Measurements from ENCODE around the gene QSER1.

DNA sequence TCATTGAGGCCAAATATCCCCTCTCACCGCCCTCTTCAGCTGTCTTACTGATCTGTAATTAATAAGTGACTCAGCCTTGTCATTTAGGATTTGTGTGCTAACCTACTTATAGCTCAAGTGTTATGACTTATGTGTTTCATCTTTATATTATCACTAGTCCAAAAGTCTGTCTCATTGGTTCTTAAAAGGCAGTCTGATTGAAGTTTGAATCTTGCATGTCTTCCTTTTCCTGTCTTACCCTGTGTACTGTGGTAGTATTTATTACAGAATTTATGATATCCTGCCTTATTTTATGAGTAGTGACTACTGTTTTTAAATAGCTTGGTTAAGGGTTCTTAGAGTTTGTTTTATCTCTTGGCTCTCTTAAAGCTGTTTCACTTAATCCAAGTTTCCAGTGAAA is 129.3 kb downstream of the QSER1 start:
- TF ChIP-seq, protein P1, sequence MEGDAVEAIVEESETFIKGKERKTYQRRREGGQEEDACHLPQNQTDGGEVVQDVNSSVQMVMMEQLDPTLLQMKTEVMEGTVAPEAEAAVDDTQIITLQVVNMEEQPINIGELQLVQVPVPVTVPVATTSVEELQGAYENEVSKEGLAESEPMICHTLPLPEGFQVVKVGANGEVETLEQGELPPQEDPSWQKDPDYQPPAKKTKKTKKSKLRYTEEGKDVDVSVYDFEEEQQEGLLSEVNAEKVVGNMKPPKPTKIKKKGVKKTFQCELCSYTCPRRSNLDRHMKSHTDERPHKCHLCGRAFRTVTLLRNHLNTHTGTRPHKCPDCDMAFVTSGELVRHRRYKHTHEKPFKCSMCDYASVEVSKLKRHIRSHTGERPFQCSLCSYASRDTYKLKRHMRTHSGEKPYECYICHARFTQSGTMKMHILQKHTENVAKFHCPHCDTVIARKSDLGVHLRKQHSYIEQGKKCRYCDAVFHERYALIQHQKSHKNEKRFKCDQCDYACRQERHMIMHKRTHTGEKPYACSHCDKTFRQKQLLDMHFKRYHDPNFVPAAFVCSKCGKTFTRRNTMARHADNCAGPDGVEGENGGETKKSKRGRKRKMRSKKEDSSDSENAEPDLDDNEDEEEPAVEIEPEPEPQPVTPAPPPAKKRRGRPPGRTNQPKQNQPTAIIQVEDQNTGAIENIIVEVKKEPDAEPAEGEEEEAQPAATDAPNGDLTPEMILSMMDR (conservative IDR thresholded peaks at IDR 0.05; ENCODE audit: low read depth in 2 of 2) = no peak
- no peak for TF ChIP-seq POLR2AphosphoS5 (IDR thresholded peaks at IDR 0.05; ENCODE audit: low read depth)
- TF ChIP-seq, protein P2, sequence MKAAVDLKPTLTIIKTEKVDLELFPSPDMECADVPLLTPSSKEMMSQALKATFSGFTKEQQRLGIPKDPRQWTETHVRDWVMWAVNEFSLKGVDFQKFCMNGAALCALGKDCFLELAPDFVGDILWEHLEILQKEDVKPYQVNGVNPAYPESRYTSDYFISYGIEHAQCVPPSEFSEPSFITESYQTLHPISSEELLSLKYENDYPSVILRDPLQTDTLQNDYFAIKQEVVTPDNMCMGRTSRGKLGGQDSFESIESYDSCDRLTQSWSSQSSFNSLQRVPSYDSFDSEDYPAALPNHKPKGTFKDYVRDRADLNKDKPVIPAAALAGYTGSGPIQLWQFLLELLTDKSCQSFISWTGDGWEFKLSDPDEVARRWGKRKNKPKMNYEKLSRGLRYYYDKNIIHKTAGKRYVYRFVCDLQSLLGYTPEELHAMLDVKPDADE (IDR thresholded peaks at IDR 0.05) = no peak
- TF ChIP-seq CREB1 (CRISPR knock-in tag; IDR thresholded peaks at IDR 0.05; ENCODE audit: low read depth) = no peak
- TF ChIP-seq EZH2phosphoT487 (IDR thresholded peaks at IDR 0.05; ENCODE audit: unreplicated experiment) = no peak
- TF ChIP-seq, protein P3, sequence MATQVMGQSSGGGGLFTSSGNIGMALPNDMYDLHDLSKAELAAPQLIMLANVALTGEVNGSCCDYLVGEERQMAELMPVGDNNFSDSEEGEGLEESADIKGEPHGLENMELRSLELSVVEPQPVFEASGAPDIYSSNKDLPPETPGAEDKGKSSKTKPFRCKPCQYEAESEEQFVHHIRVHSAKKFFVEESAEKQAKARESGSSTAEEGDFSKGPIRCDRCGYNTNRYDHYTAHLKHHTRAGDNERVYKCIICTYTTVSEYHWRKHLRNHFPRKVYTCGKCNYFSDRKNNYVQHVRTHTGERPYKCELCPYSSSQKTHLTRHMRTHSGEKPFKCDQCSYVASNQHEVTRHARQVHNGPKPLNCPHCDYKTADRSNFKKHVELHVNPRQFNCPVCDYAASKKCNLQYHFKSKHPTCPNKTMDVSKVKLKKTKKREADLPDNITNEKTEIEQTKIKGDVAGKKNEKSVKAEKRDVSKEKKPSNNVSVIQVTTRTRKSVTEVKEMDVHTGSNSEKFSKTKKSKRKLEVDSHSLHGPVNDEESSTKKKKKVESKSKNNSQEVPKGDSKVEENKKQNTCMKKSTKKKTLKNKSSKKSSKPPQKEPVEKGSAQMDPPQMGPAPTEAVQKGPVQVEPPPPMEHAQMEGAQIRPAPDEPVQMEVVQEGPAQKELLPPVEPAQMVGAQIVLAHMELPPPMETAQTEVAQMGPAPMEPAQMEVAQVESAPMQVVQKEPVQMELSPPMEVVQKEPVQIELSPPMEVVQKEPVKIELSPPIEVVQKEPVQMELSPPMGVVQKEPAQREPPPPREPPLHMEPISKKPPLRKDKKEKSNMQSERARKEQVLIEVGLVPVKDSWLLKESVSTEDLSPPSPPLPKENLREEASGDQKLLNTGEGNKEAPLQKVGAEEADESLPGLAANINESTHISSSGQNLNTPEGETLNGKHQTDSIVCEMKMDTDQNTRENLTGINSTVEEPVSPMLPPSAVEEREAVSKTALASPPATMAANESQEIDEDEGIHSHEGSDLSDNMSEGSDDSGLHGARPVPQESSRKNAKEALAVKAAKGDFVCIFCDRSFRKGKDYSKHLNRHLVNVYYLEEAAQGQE (IDR thresholded peaks at IDR 0.05; ENCODE audit: unreplicated experiment) = no peak
- no peak for TF ChIP-seq ZNF114 (CRISPR knock-in tag; IDR thresholded peaks at IDR 0.05)
- TF ChIP-seq EZH2 (IDR thresholded peaks at IDR 0.05; ENCODE audit: low read depth, unreplicated experiment) = no peak
- no peak for TF ChIP-seq ZNF331 (CRISPR knock-in tag; IDR thresholded peaks at IDR 0.05; ENCODE audit: low read depth)
- TF ChIP-seq JUNB (IDR thresholded peaks at IDR 0.05; ENCODE audit: unreplicated experiment) = no peak
- TF ChIP-seq, protein P4, sequence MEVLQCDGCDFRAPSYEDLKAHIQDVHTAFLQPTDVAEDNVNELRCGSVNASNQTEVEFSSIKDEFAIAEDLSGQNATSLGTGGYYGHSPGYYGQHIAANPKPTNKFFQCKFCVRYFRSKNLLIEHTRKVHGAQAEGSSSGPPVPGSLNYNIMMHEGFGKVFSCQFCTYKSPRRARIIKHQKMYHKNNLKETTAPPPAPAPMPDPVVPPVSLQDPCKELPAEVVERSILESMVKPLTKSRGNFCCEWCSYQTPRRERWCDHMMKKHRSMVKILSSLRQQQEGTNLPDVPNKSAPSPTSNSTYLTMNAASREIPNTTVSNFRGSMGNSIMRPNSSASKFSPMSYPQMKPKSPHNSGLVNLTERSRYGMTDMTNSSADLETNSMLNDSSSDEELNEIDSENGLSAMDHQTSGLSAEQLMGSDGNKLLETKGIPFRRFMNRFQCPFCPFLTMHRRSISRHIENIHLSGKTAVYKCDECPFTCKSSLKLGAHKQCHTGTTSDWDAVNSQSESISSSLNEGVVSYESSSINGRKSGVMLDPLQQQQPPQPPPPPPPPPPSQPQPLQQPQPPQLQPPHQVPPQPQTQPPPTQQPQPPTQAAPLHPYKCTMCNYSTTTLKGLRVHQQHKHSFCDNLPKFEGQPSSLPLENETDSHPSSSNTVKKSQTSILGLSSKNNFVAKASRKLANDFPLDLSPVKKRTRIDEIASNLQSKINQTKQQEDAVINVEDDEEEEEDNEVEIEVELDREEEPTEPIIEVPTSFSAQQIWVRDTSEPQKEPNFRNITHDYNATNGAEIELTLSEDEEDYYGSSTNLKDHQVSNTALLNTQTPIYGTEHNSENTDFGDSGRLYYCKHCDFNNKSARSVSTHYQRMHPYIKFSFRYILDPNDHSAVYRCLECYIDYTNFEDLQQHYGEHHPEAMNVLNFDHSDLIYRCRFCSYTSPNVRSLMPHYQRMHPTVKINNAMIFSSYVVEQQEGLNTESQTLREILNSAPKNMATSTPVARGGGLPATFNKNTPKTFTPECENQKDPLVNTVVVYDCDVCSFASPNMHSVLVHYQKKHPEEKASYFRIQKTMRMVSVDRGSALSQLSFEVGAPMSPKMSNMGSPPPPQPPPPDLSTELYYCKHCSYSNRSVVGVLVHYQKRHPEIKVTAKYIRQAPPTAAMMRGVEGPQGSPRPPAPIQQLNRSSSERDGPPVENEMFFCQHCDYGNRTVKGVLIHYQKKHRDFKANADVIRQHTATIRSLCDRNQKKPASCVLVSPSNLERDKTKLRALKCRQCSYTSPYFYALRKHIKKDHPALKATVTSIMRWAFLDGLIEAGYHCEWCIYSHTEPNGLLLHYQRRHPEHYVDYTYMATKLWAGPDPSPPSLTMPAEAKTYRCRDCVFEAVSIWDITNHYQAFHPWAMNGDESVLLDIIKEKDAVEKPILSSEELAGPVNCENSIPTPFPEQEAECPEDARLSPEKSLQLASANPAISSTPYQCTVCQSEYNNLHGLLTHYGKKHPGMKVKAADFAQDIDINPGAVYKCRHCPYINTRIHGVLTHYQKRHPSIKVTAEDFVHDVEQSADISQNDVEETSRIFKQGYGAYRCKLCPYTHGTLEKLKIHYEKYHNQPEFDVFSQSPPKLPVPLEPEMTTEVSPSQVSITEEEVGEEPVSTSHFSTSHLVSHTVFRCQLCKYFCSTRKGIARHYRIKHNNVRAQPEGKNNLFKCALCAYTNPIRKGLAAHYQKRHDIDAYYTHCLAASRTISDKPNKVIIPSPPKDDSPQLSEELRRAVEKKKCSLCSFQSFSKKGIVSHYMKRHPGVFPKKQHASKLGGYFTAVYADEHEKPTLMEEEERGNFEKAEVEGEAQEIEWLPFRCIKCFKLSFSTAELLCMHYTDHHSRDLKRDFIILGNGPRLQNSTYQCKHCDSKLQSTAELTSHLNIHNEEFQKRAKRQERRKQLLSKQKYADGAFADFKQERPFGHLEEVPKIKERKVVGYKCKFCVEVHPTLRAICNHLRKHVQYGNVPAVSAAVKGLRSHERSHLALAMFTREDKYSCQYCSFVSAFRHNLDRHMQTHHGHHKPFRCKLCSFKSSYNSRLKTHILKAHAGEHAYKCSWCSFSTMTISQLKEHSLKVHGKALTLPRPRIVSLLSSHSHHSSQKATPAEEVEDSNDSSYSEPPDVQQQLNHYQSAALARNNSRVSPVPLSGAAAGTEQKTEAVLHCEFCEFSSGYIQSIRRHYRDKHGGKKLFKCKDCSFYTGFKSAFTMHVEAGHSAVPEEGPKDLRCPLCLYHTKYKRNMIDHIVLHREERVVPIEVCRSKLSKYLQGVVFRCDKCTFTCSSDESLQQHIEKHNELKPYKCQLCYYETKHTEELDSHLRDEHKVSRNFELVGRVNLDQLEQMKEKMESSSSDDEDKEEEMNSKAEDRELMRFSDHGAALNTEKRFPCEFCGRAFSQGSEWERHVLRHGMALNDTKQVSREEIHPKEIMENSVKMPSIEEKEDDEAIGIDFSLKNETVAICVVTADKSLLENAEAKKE (CRISPR knock-in tag; IDR thresholded peaks at IDR 0.05) = no peak
- TF ChIP-seq STAT1 (IDR thresholded peaks at IDR 0.05; ENCODE audit: unreplicated experiment) = no peak

Measured in GM23338 (cell line).